A673 (cell line): ENCODE results near the gene NUDT17. TPM values are rescaled to one million over a fixed set of nuclear protein-coding genes. Genes with fewer than 3 reads are reported as not detected.

Source experiments
- BruUV-seq: library from RNA; stranded (reverse); fragments of 400-500 nt; replicated peaks from 2 replicates; lab custom pipeline; 2021; lab: Mats Ljungman, UMichigan
- CTCF ChIA-PET: fragments of 300-600 bp; sonication (Branson Sonifier 250); formaldehyde crosslinking; loops from one replicate; lab custom pipeline; 2022; ENCODE audit warnings: antibody characterized with exemption; lab: Charles Lee
- POLR2A ChIA-PET: fragments of 300-600 bp; sonication (Branson Sonifier 250); formaldehyde crosslinking; loops from one replicate; lab custom pipeline; 2022; ENCODE audit warnings: antibody characterized with exemption; ENCODE audit not compliant: low non-redundant PET; lab: Charles Lee
- DNase-seq: peaks from one replicate; pipeline ENCODE4 v3.0.0-alpha.2; 2015; ENCODE audit warnings: low spot score
- H3K27ac ChIP-seq: fragments of 200-600 bp; sonication (generic); 2 replicates; pipeline ENCODE4 v1.5.1; 2016; ENCODE audit warnings: mixed run types, low read depth, mild to moderate bottlenecking, mixed read lengths, antibody characterized with exemption, low read length; ENCODE audit not compliant: poor library complexity, severe bottlenecking
- H3K27me3 ChIP-seq: fragments of 200-600 bp; sonication (generic); replicated peaks from 2 replicates; pipeline ENCODE4 v1.6.1; 2017; ENCODE audit warnings: mixed run types, low read depth, mild to moderate bottlenecking, mixed read lengths, antibody characterized with exemption, low read length; ENCODE audit not compliant: insufficient read depth, poor library complexity
- H3K36me3 ChIP-seq: fragments of 200-600 bp; sonication (generic); 2 replicates; pipeline ENCODE4 v1.6.1; 2016; ENCODE audit warnings: mixed run types, mild to moderate bottlenecking, mixed read lengths, antibody characterized with exemption, low read length; ENCODE audit not compliant: insufficient read depth, poor library complexity, severe bottlenecking
- H3K4me1 ChIP-seq: fragments of 200-600 bp; sonication (generic); 2 replicates; pipeline ENCODE4 v1.6.1; 2017; ENCODE audit warnings: mixed run types, mild to moderate bottlenecking, mixed read lengths, antibody characterized with exemption, low read length; ENCODE audit not compliant: insufficient read depth, poor library complexity, severe bottlenecking
- H3K4me3 ChIP-seq: fragments of 200-600 bp; sonication (generic); 2 replicates; pipeline ENCODE4 v1.5.1; 2016; ENCODE audit warnings: low read depth, mixed run types, mild to moderate bottlenecking, mixed read lengths, low read length; ENCODE audit not compliant: poor library complexity, severe bottlenecking
- H3K9me3 ChIP-seq: fragments of 200-600 bp; sonication (generic); 2 replicates; pipeline ENCODE4 v1.6.1; 2016; ENCODE audit warnings: mixed run types, low read depth, mild to moderate bottlenecking, mixed read lengths, antibody characterized with exemption, low read length; ENCODE audit not compliant: poor library complexity, severe bottlenecking
- EZH2 ChIP-seq: fragments of 200-600 bp; sonication (generic); IDR thresholded peaks from 2 replicates; pipeline ENCODE4 v1.6.1; 2017; ENCODE audit warnings: borderline replicate concordance, low read depth, mild to moderate bottlenecking, mixed read lengths, antibody characterized with exemption, low read length; ENCODE audit not compliant: poor library complexity, severe bottlenecking
- intact Hi-C: fragments of 100-400 bp; cut with micrococcal nuclease; formaldehyde crosslinking; loops from one replicate; pipeline ENCODE4 v1.10.0; 2022; ENCODE audit not compliant: unreplicated experiment
- total RNA-seq: library from RNA; stranded (reverse); gene quantifications from 2 replicates; pipeline ENCODE4 v1.2.3, GENCODE V29; 2021
- TF ChIP-seq, protein P1 (sequence below): fragments of 300-800, 200-600 bp; sonication (generic); conservative IDR thresholded peaks from 2 replicates; pipeline ENCODE4 v1.5.1; 2017; ENCODE audit warnings: low read depth, mild to moderate bottlenecking, antibody characterized with exemption, low read length, moderate library complexity, mixed read lengths

Gene NUDT17
- total RNA-seq, 1 experiment from 2014 or later: 3.4 TPM

GRCh38 chr1:145823565-145824498 is 21.6 kb upstream of the NUDT17 start, which contains the start of the genes POLR3C and RNF115:
POLR3C (plus strand) TSS chr1:145824200; CDS start chr1:145825777, 1,577 bp downstream.
RNF115 (minus strand) TSS chr1:145824095; CDS start chr1:145823873, 222 bp downstream.
- Histone ChIP-seq H3K27me3 (no peaks in the 10 kb centered on the region), H3K9me3 (no peaks in the 10 kb centered on the region), H3K4me1 (peaks cover 10% of the 10 kb centered on the region), H3K4me3 (peak within 1 kb of the TSS; percentile 85), H3K27ac (peak within 1 kb of the TSS; percentile 90), H3K36me3 (peaks cover 31% of the 10 kb centered on the region)
- TF ChIP-seq, protein P1, sequence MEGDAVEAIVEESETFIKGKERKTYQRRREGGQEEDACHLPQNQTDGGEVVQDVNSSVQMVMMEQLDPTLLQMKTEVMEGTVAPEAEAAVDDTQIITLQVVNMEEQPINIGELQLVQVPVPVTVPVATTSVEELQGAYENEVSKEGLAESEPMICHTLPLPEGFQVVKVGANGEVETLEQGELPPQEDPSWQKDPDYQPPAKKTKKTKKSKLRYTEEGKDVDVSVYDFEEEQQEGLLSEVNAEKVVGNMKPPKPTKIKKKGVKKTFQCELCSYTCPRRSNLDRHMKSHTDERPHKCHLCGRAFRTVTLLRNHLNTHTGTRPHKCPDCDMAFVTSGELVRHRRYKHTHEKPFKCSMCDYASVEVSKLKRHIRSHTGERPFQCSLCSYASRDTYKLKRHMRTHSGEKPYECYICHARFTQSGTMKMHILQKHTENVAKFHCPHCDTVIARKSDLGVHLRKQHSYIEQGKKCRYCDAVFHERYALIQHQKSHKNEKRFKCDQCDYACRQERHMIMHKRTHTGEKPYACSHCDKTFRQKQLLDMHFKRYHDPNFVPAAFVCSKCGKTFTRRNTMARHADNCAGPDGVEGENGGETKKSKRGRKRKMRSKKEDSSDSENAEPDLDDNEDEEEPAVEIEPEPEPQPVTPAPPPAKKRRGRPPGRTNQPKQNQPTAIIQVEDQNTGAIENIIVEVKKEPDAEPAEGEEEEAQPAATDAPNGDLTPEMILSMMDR: no peak
- no peak for TF ChIP-seq EZH2
- POLR2A ChIA-PET: interaction anchor here (0.6 to 0.9 kb wide), 2 partner anchors 21 kb away, joined by 3 read pairs; partner anchors contain the start of gene NUDT17
- intact Hi-C loops: loop anchor here (2.0 kb wide), 1 partner anchor 15 kb away; no protein-coding TSS in a partner anchor
- BruUV-seq: no TSS peak
- CTCF ChIA-PET: interaction anchor here (1.1 kb wide), 1 partner anchor 102 kb away, joined by 5 read pairs; no protein-coding TSS in a partner anchor
- DNase-seq: peak; percentile 98

GRCh38 chr1:145824499-145824842 is 21.0 kb upstream of the NUDT17 start:
- TF ChIP-seq, protein P1: no peak
- no peak for TF ChIP-seq EZH2
- H3K4me1 ChIP-seq: peaks cover 10% of the 10 kb centered on the region
- H3K4me3 ChIP-seq: peak overlapping the region; percentile 85
- CTCF ChIA-PET: interaction anchor here (1.1 kb wide), 1 partner anchor 103 kb away, joined by 5 read pairs; no protein-coding TSS in a partner anchor
- H3K9me3 ChIP-seq: no peaks in the 10 kb centered on the region
- POLR2A ChIA-PET: no interaction called here
- intact Hi-C loops: loop anchor here (2.0 kb wide), 1 partner anchor 14 kb away; no protein-coding TSS in a partner anchor
- H3K27me3 ChIP-seq: no peaks in the 10 kb centered on the region
- H3K36me3 ChIP-seq: peaks cover 38% of the 10 kb centered on the region
- H3K27ac ChIP-seq: peak overlapping the region; percentile 90
- DNase-seq: no peak
- TSS peak; percentile 71 for BruUV-seq

- Histone ChIP-seq H3K27ac (no peak overlapping the region), H3K4me1 (peaks cover 10% of the 10 kb centered on the region), H3K9me3 (no peaks in the 10 kb centered on the region), H3K27me3 (no peaks in the 10 kb centered on the region), H3K36me3 (peaks cover 53% of the 10 kb centered on the region), H3K4me3 (no peak overlapping the region)
- TF ChIP-seq, protein P1: no peak
- no peak for TF ChIP-seq EZH2
- intact Hi-C loops: no loop called here
- ChIA-PET POLR2A (no interaction called here), CTCF (no interaction called here)
- no TSS peak for BruUV-seq
- DNase-seq: no peak
These were observed 19.4 kb upstream of the NUDT17 start for GRCh38 chr1:145826030-145826429.
